IMR-90 (cell line): ENCODE data around the gene OR52W1. TPM values are rescaled to one million over a fixed set of nuclear protein-coding genes. Genes with fewer than 3 reads are reported as not detected.

ENCODE experiments used
- ATAC-seq: fragments of 200-7000 bp; cut with Tn5 transposase; 2 replicates; pipeline ENCODE4 v1.9.1; 2020; ENCODE audit warnings: low read depth, mild to moderate bottlenecking, moderate library complexity
- BruUV-seq: library from RNA; stranded (reverse); fragments of 400-500 nt; replicated peaks from 2 replicates; lab custom pipeline; 2021; lab: Mats Ljungman, UMichigan
- CTCF ChIA-PET: fragments of 300-600 bp; formaldehyde crosslinking; extraction: SDS; loops from one replicate; lab custom pipeline; 2021; ENCODE audit warnings: antibody characterized with exemption; lab: Yijun Ruan, JAX
- POLR2A ChIA-PET: fragments of 300-600 bp; sonication (Branson Sonifier 250); formaldehyde crosslinking; loops from one replicate; lab custom pipeline; 2022; ENCODE audit warnings: antibody characterized with exemption; ENCODE audit not compliant: unreplicated experiment; lab: Charles Lee
- DNase-seq: peaks from one replicate; pipeline ENCODE4 v3.0.0; 2013
- H2AFZ ChIP-seq: replicated peaks from 2 replicates; pipeline ENCODE3; 2013; ENCODE audit warnings: low read length, mild to moderate bottlenecking; ENCODE audit not compliant: poor library complexity
- H2AK5ac ChIP-seq: 2 replicates; pipeline ENCODE4 v1.6.1; 2013; ENCODE audit warnings: low read depth, low read length, inconsistent platforms
- H2AK9ac ChIP-seq: replicated peaks from 2 replicates; pipeline ENCODE3; 2013; ENCODE audit warnings: mild to moderate bottlenecking, low read depth, low read length, moderate library complexity; ENCODE audit not compliant: poor library complexity
- H2BK120ac ChIP-seq: 2 replicates; pipeline ENCODE4 v1.6.1; 2013; ENCODE audit warnings: low read depth, low read length, inconsistent platforms
- H2BK15ac ChIP-seq: 3 replicates; pipeline ENCODE4 v1.6.1; 2013; ENCODE audit warnings: low read depth, low read length, inconsistent platforms
- H2BK20ac ChIP-seq: 2 replicates; pipeline ENCODE4 v1.6.1; 2013; ENCODE audit warnings: low read depth, mild to moderate bottlenecking, inconsistent platforms, low read length, moderate library complexity
- H2BK5ac ChIP-seq: 2 replicates; pipeline ENCODE4 v1.6.1; 2013; ENCODE audit warnings: mild to moderate bottlenecking, low read depth, low read length, inconsistent platforms; ENCODE audit not compliant: poor library complexity, severe bottlenecking
- H3K14ac ChIP-seq: replicated peaks from 2 replicates; pipeline ENCODE4 v1.6.1; 2013; ENCODE audit warnings: low read depth, low read length, inconsistent platforms
- H3K18ac ChIP-seq: 2 replicates; pipeline ENCODE4 v1.6.1; 2013; ENCODE audit warnings: low read depth, low read length, control low read depth
- H3K23ac ChIP-seq: 2 replicates; pipeline ENCODE4 v1.6.1; 2013; ENCODE audit warnings: low read depth, low read length, inconsistent platforms
- H3K27ac ChIP-seq: 2 replicates; pipeline ENCODE4 v1.5.1; 2013; ENCODE audit warnings: mild to moderate bottlenecking, control low read depth, low read length; ENCODE audit not compliant: insufficient read depth
- H3K27me3 ChIP-seq: 2 replicates; pipeline ENCODE4 v1.6.1; 2013; ENCODE audit warnings: low read length; ENCODE audit not compliant: control insufficient read depth, insufficient read depth
- H3K36me3 ChIP-seq: 2 replicates; pipeline ENCODE4 v1.6.1; 2013; ENCODE audit warnings: low read length, mixed read lengths; ENCODE audit not compliant: control insufficient read depth, insufficient read depth
- H3K4ac ChIP-seq: 2 replicates; pipeline ENCODE4 v1.6.1; 2013; ENCODE audit warnings: low read depth, low read length, inconsistent platforms
- H3K4me1 ChIP-seq: 2 replicates; pipeline ENCODE4 v1.6.1; 2013; ENCODE audit warnings: low read length, mixed read lengths; ENCODE audit not compliant: control insufficient read depth, insufficient read depth
- H3K4me2 ChIP-seq: 2 replicates; pipeline ENCODE4 v1.6.1; 2013; ENCODE audit warnings: low read depth, mild to moderate bottlenecking, control low read depth, low read length, moderate library complexity
- H3K4me3 ChIP-seq: 2 replicates; pipeline ENCODE4 v1.5.1; 2013; ENCODE audit warnings: low read depth, mild to moderate bottlenecking, control low read depth, low read length, moderate library complexity; ENCODE audit not compliant: insufficient read depth
- H3K56ac ChIP-seq: 2 replicates; pipeline ENCODE4 v1.6.1; 2013; ENCODE audit warnings: low read length, inconsistent platforms; ENCODE audit not compliant: insufficient read depth; ENCODE audit errors: extremely low read depth
- H3K79me1 ChIP-seq, 2 experiments: 2 replicates each; pipeline ENCODE4 v1.6.1; 2013; ENCODE audit warnings: low read length in 2 of 2, inconsistent platforms in 1 of 2, low read depth in 1 of 2
- H3K9ac ChIP-seq: 2 replicates; pipeline ENCODE4 v1.6.1; 2013; ENCODE audit warnings: low read depth, low read length, control low read depth
- H3K9me1 ChIP-seq: 2 replicates; pipeline ENCODE4 v1.6.1; 2013; ENCODE audit warnings: low read length, inconsistent platforms; ENCODE audit not compliant: insufficient read depth
- H3K9me3 ChIP-seq: 2 replicates; pipeline ENCODE4 v1.6.1; 2013; ENCODE audit warnings: low read length; ENCODE audit not compliant: control insufficient read depth, insufficient read depth
- H4K20me1 ChIP-seq: 2 replicates; pipeline ENCODE4 v1.6.1; 2013; ENCODE audit warnings: low read length, inconsistent platforms; ENCODE audit not compliant: insufficient read depth
- H4K5ac ChIP-seq: 2 replicates; pipeline ENCODE4 v1.6.1; 2013; ENCODE audit warnings: mild to moderate bottlenecking, low read depth, low read length, control low read depth
- H4K8ac ChIP-seq, 2 experiments: 2 replicates each; pipeline ENCODE4 v1.6.1; 2013; ENCODE audit warnings: low read depth in 2 of 2, low read length in 2 of 2, control low read depth in 1 of 2, inconsistent platforms in 1 of 2
- H4K91ac ChIP-seq: 2 replicates; pipeline ENCODE4 v1.6.1; 2013; ENCODE audit warnings: low read depth, low read length, inconsistent platforms; ENCODE audit not compliant: insufficient read depth
- CEBPB ChIP-seq: IDR thresholded peaks from 2 replicates; pipeline ENCODE4 v1.6.1; 2012; ENCODE audit warnings: low read depth, low read length, improper control_type of control experiment
- NFE2L2 ChIP-seq: fragments of 150-350 bp; IDR thresholded peaks from 2 replicates; pipeline ENCODE4 v1.6.1; 2016; ENCODE audit warnings: low read depth, mild to moderate bottlenecking, low read length
- POLR2A ChIP-seq: IDR thresholded peaks from 2 replicates; pipeline ENCODE4 v1.6.1; 2012; ENCODE audit warnings: mild to moderate bottlenecking, low read depth, low read length
- SMC3 ChIP-seq: fragments of 150-350 bp; IDR thresholded peaks from 2 replicates; pipeline ENCODE4 v1.6.1; 2016; ENCODE audit warnings: low read depth, mild to moderate bottlenecking, antibody characterized with exemption, low read length, moderate library complexity
- WGBS, 2 experiments: methylation state at CpG; one replicate each; pipeline versions ENCODE4 v1.1.5 to v1.1.7; 2013; ENCODE audit warnings: missing lambda C conversion rate in 2 of 2; ENCODE audit not compliant: insufficient read length in 1 of 2; ENCODE audit errors: extremely low coverage in 2 of 2; 5-methylcytosine and 5-hydroxymethylcytosine counted together
- dilution Hi-C: fragments of 300-500 bp; cut with HindIII; formaldehyde crosslinking; loops from one replicate; pipeline ENCODE4 v1.14.3; 2018; ENCODE audit warnings: low sequenced_read_pairs; ENCODE audit not compliant: unreplicated experiment
- in situ Hi-C: fragments of 300-500 bp; cut with MboI; formaldehyde crosslinking; loops from 3 replicates; pipeline ENCODE4 v1.14.3; 2019; ENCODE audit warnings: low sequenced_read_pairs, inconsistent platforms, mixed read lengths
- intact Hi-C: fragments of 100-400 bp; cut with micrococcal nuclease; formaldehyde crosslinking; loops from 2 replicates; pipeline ENCODE4 v1.10.0; 2022
- polyA plus RNA-seq, 3 experiments: library from polyadenylated mRNA; depleted of rRNA; stranded (reverse); fragments of >200 nt; gene quantifications; 2 replicates each; pipeline ENCODE4 v1.2.3, GENCODE V29; 2012; ENCODE audit warnings: low replicate concordance in 1 of 3
- total RNA-seq: library from RNA; depleted of rRNA; stranded (reverse); fragments of >200 nt; gene quantifications from 2 replicates; pipeline ENCODE4 v1.2.3, GENCODE V29; 2012

OR52W1 gene
- total and polyA plus RNA-seq, 2 of the 4 experiments (the other 2 are of a cell fraction), result not detected

DNA sequence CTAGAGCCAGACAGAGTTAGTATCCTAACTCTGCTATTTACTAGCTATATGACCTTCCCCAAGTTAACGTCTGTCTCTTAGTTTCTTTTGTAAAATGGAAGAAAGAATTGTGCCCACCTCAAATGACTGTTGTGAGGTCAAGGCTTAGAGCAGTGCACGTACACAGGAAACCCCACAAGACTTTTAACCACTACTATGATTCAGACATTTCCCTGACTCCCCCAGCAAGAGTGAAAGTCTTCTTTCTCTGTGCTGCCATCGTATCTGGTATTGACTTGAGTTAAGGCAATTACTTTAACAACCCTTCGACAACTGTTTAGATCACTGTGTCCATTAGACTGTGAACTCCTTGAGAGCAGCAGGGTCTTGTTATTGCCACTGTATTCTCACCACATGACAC, 2.6 kb upstream of the OR52W1 start:
- H4K91ac ChIP-seq, result no peak overlapping the region
- H2AFZ ChIP-seq, result no peak overlapping the region
- no peak overlapping the region for H3K27ac ChIP-seq
- in situ Hi-C loops (no loop called here), dilution Hi-C loops (no loop called here), intact Hi-C loops (no loop called here)
- no peaks in the 10 kb centered on the region for H3K9me3 ChIP-seq
- H3K4me1 ChIP-seq, result peaks cover 2% of the 10 kb centered on the region; the same call in 1 of the 2 replicates
- no peak overlapping the region for H2BK15ac ChIP-seq
- no peak overlapping the region for H2BK120ac ChIP-seq
- H3K4ac ChIP-seq, result no peak overlapping the region
- no peak overlapping the region for H2AK5ac ChIP-seq
- H3K56ac ChIP-seq, result no peak overlapping the region
- BruUV-seq, result no TSS peak
- no peaks in the 10 kb centered on the region for H3K79me1 ChIP-seq
- no peak overlapping the region for H2BK5ac ChIP-seq
- TF ChIP-seq POLR2A, result no peak
- TF ChIP-seq CEBPB, result no peak
- TF ChIP-seq NFE2L2, result no peak
- TF ChIP-seq SMC3, result no peak
- no peaks in the 10 kb centered on the region for H3K9me1 ChIP-seq
- no peaks in the 10 kb centered on the region for H4K20me1 ChIP-seq
- DNase-seq (no peak), ATAC-seq (no peak)
- no peak overlapping the region for H3K4me2 ChIP-seq
- no peak overlapping the region for H3K23ac ChIP-seq
- no peak overlapping the region for H3K9ac ChIP-seq
- H4K5ac ChIP-seq, result no peak overlapping the region
- WGBS, 2 experiments, result 71% methylated on average over 1 of the region's 4 CpGs; no CpG with 5 or more reads in 1 of the 2 experiments
- H3K36me3 ChIP-seq, result no peaks in the 10 kb centered on the region
- H3K4me3 ChIP-seq, result no peak overlapping the region
- no peak overlapping the region for H2BK20ac ChIP-seq
- ChIA-PET POLR2A (no interaction called here), CTCF (interaction anchor here (0.6 to 1.5 kb wide), 2 partner anchors 19 to 313 kb away, joined by 3 to 4 read pairs; no protein-coding TSS in a partner anchor)
- no peak overlapping the region for H4K8ac ChIP-seq
- peaks cover 1% of the 10 kb centered on the region; the same call in 1 of the 2 replicates for H3K27me3 ChIP-seq
- no peak overlapping the region for H3K18ac ChIP-seq
- H3K14ac ChIP-seq, result no peak overlapping the region
- H2AK9ac ChIP-seq, result no peak overlapping the region
